Measurements from ENCODE around the gene GLOD5. TPM values are rescaled to one million over a fixed set of nuclear protein-coding genes. Genes with fewer than 3 reads are reported as not detected.

Gene GLOD5
- total and polyA plus RNA-seq, 2 of the 8 experiments (the other 6 are each of a cell fraction or from before 2014, with no cell fraction given), result 0.18 TPM; not detected in 1

- Histone ChIP-seq H3K79me2 (ENCODE audit: control insufficient read depth in 1 of 2, insufficient read depth in 2 of 2, low read length in 2 of 2) (no peaks in the 10 kb centered on the region), H3K14ac (ENCODE audit: insufficient read length) (no peak overlapping the region), H3K9ac (replicated peaks in 1 of 4; ENCODE audit: extremely low read depth in 1 of 4, low read depth in 3 of 4, low read length in 3 of 4) (no peak overlapping the region), H2AK5ac (ENCODE audit: low read depth, low read length) (no peak overlapping the region), H4K20me1 (replicated peaks in 1 of 2; ENCODE audit: control insufficient read depth in 1 of 2, insufficient read depth in 2 of 2, low read length in 2 of 2) (no peaks in the 10 kb centered on the region), H3K4me1 (replicated peaks in 1 of 4; ENCODE audit: control insufficient read depth in 3 of 4, insufficient read depth in 4 of 4, low read length in 3 of 4) (no peaks in the 10 kb centered on the region), H2AFZ (ENCODE audit: low read length) (no peak overlapping the region), H2BK20ac (ENCODE audit: low read length) (no peak overlapping the region), H4K91ac (replicated peaks; ENCODE audit: insufficient read length, low read length) (no peak overlapping the region), H2BK120ac (replicated peaks; ENCODE audit: low read depth, low read length) (no peak overlapping the region), H3K4me3 (ENCODE audit: extremely low read depth in 1 of 4, insufficient read depth in 2 of 4, low read depth in 3 of 4, low read length in 4 of 4) (no peak overlapping the region), H3K27ac (ENCODE audit: low read depth, low read length) (no peak overlapping the region), H3K4me2 (ENCODE audit: insufficient read depth in 1 of 2, low read depth in 2 of 2, low read length in 2 of 2) (no peak overlapping the region), H3K4ac (replicated peaks; ENCODE audit: insufficient read length, low read depth, low read length) (no peak overlapping the region), H3K9me3 (ENCODE audit: insufficient read depth in 2 of 2, low read depth in 1 of 2, low read length in 1 of 2) (no peaks in the 10 kb centered on the region), H4K8ac (ENCODE audit: extremely low read depth, insufficient read depth, low read length) (no peak overlapping the region), H3K79me1 (ENCODE audit: low read depth, low read length) (no peaks in the 10 kb centered on the region), H4K5ac (ENCODE audit: insufficient read length, low read depth, low read length) (no peak overlapping the region), H3K23me2 (ENCODE audit: low read depth, low read length) (no peaks in the 10 kb centered on the region), H3K36me3 (ENCODE audit: control insufficient read depth in 2 of 4, insufficient read depth in 4 of 4, low read length in 3 of 4) (no peaks in the 10 kb centered on the region), H3K18ac (ENCODE audit: extremely low read depth, low read length) (no peak overlapping the region), H3K27me3 (replicated peaks in 1 of 4; ENCODE audit: control insufficient read depth in 3 of 4, extremely low read depth in 1 of 4, insufficient read depth in 3 of 4, low read length in 3 of 4) (no peaks in the 10 kb centered on the region; a peak in 2 of 7 replicates), H3K56ac (replicated peaks; ENCODE audit: insufficient read length, low read depth, low read length) (no peak overlapping the region), H2BK12ac (ENCODE audit: low read depth, low read length) (no peak overlapping the region), H2BK5ac (ENCODE audit: low read depth, low read length) (no peak overlapping the region), H2BK15ac (ENCODE audit: low read length) (no peak overlapping the region), H3K23ac (ENCODE audit: insufficient read length) (no peak overlapping the region)
- no peak for TF ChIP-seq BCL11A (IDR thresholded peaks at IDR 0.05; ENCODE audit: low read depth in 2 of 2, low read length in 2 of 2)
- TF ChIP-seq RNF2 (IDR thresholded peaks at IDR 0.05; ENCODE audit: borderline replicate concordance, low read depth, low read length, missing control alignments, poor library complexity, severe bottlenecking), result no peak
- no peak for TF ChIP-seq SIN3A (conservative IDR thresholded peaks at IDR 0.05 in 1 of 2, IDR thresholded peaks at IDR 0.05 in 1 of 2; ENCODE audit: low read depth in 1 of 2, low read length in 2 of 2)
- no peak for TF ChIP-seq BACH1 (IDR thresholded peaks at IDR 0.05; ENCODE audit: low read length)
- TF ChIP-seq POLR2AphosphoS5 (IDR thresholded peaks at IDR 0.05; ENCODE audit: low read depth, low read length), result no peak
- TF ChIP-seq CEBPB (IDR thresholded peaks at IDR 0.05; ENCODE audit: low read depth, low read length), result no peak
- no peak for TF ChIP-seq SP1 (IDR thresholded peaks at IDR 0.05; ENCODE audit: low read depth, low read length)
- TF ChIP-seq KDM5A (IDR thresholded peaks at IDR 0.05; ENCODE audit: low read length), result no peak
- TF ChIP-seq E2F6 (IDR thresholded peaks at IDR 0.05), result no peak
- no peak for TF ChIP-seq TBP (IDR thresholded peaks at IDR 0.05; ENCODE audit: low read depth, low read length)
- TF ChIP-seq RFX5 (IDR thresholded peaks at IDR 0.05; ENCODE audit: borderline replicate concordance, low read depth, low read length), result no peak
- POLR2A ChIA-PET (ENCODE audit: partially characterized antibody), result interaction anchor here (2.1 kb wide), 1 partner anchor 22 kb away, joined by 5 read pairs; no protein-coding TSS in a partner anchor
- no peak for FAIRE-seq
- DNase-seq (ENCODE audit: low read depth in 1 of 2, low spot score in 2 of 2), result no peak
- 83% methylated on average over 3 of the region's 4 CpGs; no CpG with 5 or more reads in 1 of the 2 experiments for WGBS, 2 experiments (ENCODE audit: extremely low coverage in 1 of 2, insufficient coverage in 1 of 2, insufficient read length in 1 of 2, insufficient replicate concordance in 2 of 2, low coverage in 1 of 2, low lambda C conversion rate in 2 of 2, missing lambda C conversion rate in 1 of 2)
- CTCF ChIA-PET (ENCODE audit: partially characterized antibody), result no interaction called here
These were observed 45.6 kb upstream of the GLOD5 start for GRCh38 chrX:48715876-48716502.

Data from H1 (cell line).